Measurements from ENCODE around the gene BTF3L4.

- TF ChIP-seq EZH2 (IDR thresholded peaks at IDR 0.05; ENCODE audit: borderline replicate concordance, low read depth, low read length, severe bottlenecking): no peak
- TF ChIP-seq CTCF (IDR thresholded peaks at IDR 0.05; ENCODE audit: borderline replicate concordance, extremely low read depth, low read length, poor library complexity, severe bottlenecking): peak; percentile 32
Measured at GRCh38 chr1:52056163-52056936, at the start of gene BTF3L4.

Data from DND-41 (cell line).